GM23338 (cell line): Measurements from ENCODE around the gene EFCAB10. TPM values are rescaled to one million over a fixed set of nuclear protein-coding genes. Genes with fewer than 3 reads are reported as not detected.
A peak's percentile ranks its signal among the peaks of the same experiment; 100 is the strongest.

Experiments used
- ATAC-seq: fragments of 200-7000 bp; cut with Tn5 transposase; 3 replicates; pipeline ENCODE4 v1.9.1; 2020
- DNase-seq: peaks from one replicate; pipeline ENCODE4 v3.0.0-alpha.2; 2015; ENCODE audit warnings: low spot score
- H2AFZ ChIP-seq: fragments of 200-600 bp; sonication (generic); 2 replicates; pipeline ENCODE4 v1.8.0; 2016; ENCODE audit warnings: antibody characterized with exemption, mild to moderate bottlenecking, moderate library complexity
- H3F3A ChIP-seq: fragments of 200-600 bp; sonication (generic); replicated peaks from 2 replicates; pipeline ENCODE4 v1.8.0; 2017; ENCODE audit warnings: antibody characterized with exemption, mixed run types, low read depth
- H3K27ac ChIP-seq: fragments of 200-600 bp; sonication (generic); 2 replicates; pipeline ENCODE4 v1.6.1; 2016; ENCODE audit warnings: low read depth
- H3K27me3 ChIP-seq: fragments of 200-600 bp; sonication (generic); 2 replicates; pipeline ENCODE4 v1.8.0; 2016; ENCODE audit warnings: mild to moderate bottlenecking, mixed run types, moderate library complexity; ENCODE audit not compliant: insufficient read depth
- H3K36me3 ChIP-seq: fragments of 200-600 bp; sonication (generic); 2 replicates; pipeline ENCODE4 v1.8.0; 2016; ENCODE audit warnings: mild to moderate bottlenecking; ENCODE audit not compliant: insufficient read depth
- H3K4me1 ChIP-seq: fragments of 200-600 bp; sonication (generic); 2 replicates; pipeline ENCODE4 v1.8.0; 2016; ENCODE audit warnings: mild to moderate bottlenecking, moderate library complexity; ENCODE audit not compliant: insufficient read depth
- H3K4me2 ChIP-seq: fragments of 200-600 bp; sonication (generic); 2 replicates; pipeline ENCODE4 v1.7.1; 2017; ENCODE audit warnings: mixed run types
- H3K4me3 ChIP-seq: fragments of 200-600 bp; sonication (generic); 2 replicates; pipeline ENCODE4 v1.6.1; 2016; ENCODE audit warnings: mixed run types
- H3K79me2 ChIP-seq: fragments of 200-600 bp; sonication (generic); replicated peaks from 2 replicates; pipeline ENCODE4 v1.8.0; 2017; ENCODE audit warnings: mild to moderate bottlenecking; ENCODE audit not compliant: insufficient read depth
- H3K9me2 ChIP-seq: fragments of 200-600 bp; sonication (generic); 2 replicates; pipeline ENCODE4 v1.8.0; 2017; ENCODE audit not compliant: insufficient read depth
- H4K20me1 ChIP-seq: fragments of 200-600 bp; sonication (generic); replicated peaks from 2 replicates; pipeline ENCODE4 v1.8.0; 2017; ENCODE audit warnings: mild to moderate bottlenecking; ENCODE audit not compliant: insufficient read depth
- H3K27ac Mint-ChIP-seq: 2 replicates; pipeline ENCODE4 v1.8.0; 2020; ENCODE audit warnings: inconsistent platforms, mild to moderate bottlenecking, moderate library complexity, mixed read lengths
- H3K27me3 Mint-ChIP-seq: 3 replicates; pipeline ENCODE4 v1.8.0; 2022; ENCODE audit warnings: low read depth, mild to moderate bottlenecking, moderate library complexity, mixed read lengths, inconsistent platforms; ENCODE audit not compliant: insufficient read depth, poor library complexity
- H3K36me3 Mint-ChIP-seq: 3 replicates; pipeline ENCODE4 v1.8.0; 2021; ENCODE audit warnings: low read depth, mild to moderate bottlenecking, inconsistent platforms, moderate library complexity, mixed read lengths
- H3K4me1 Mint-ChIP-seq: 3 replicates; pipeline ENCODE4 v1.8.0; 2020; ENCODE audit warnings: mild to moderate bottlenecking, inconsistent platforms, mixed read lengths
- H3K4me3 Mint-ChIP-seq: 3 replicates; pipeline ENCODE4 v1.8.0; 2021; ENCODE audit warnings: moderate library complexity, mild to moderate bottlenecking, inconsistent platforms, mixed read lengths
- H3K9me3 Mint-ChIP-seq: 3 replicates; pipeline ENCODE4 v1.8.0; 2020; ENCODE audit warnings: moderate library complexity, mild to moderate bottlenecking, inconsistent platforms, mixed read lengths
- CREB1 ChIP-seq: fragments of 250-450 bp; sonication (Bioruptor Pico); IDR thresholded peaks from 2 replicates; pipeline ENCODE4 v1.5.0; 2020; ENCODE audit warnings: low read depth, mild to moderate bottlenecking, moderate library complexity
- CTCF ChIP-seq, 2 experiments: fragments of 200-600 bp in 1 of 2; sonication (generic) in 1 of 2; conservative IDR thresholded peaks; 2 replicates each; pipeline versions ENCODE4 v1.5.1 to v1.6.1; 2016 to 2017; ENCODE audit warnings: antibody characterized with exemption in 2 of 2, low read depth in 2 of 2, mild to moderate bottlenecking in 2 of 2, moderate library complexity in 1 of 2
- ETS1 ChIP-seq: IDR thresholded peaks from 2 replicates; pipeline ENCODE4 v1.6.1; 2016; ENCODE audit warnings: antibody characterized with exemption
- EZH2 ChIP-seq: fragments of 200-600 bp; sonication (generic); IDR thresholded peaks from one replicate; pipeline ENCODE4 v1.8.0; 2017; ENCODE audit warnings: antibody characterized with exemption, mild to moderate bottlenecking, low read depth; ENCODE audit not compliant: unreplicated experiment
- EZH2phosphoT487 ChIP-seq: fragments of 200-600 bp; sonication (generic); IDR thresholded peaks from one replicate; pipeline ENCODE4 v1.8.1; 2018; ENCODE audit warnings: antibody characterized with exemption; ENCODE audit not compliant: unreplicated experiment
- JUNB ChIP-seq: IDR thresholded peaks from one replicate; pipeline ENCODE4 v1.6.1; 2016; ENCODE audit warnings: antibody characterized with exemption; ENCODE audit not compliant: unreplicated experiment
- NANOG ChIP-seq: IDR thresholded peaks from 2 replicates; pipeline ENCODE4 v1.6.1; 2016; ENCODE audit warnings: antibody characterized with exemption, borderline replicate concordance
- POLR2AphosphoS5 ChIP-seq: IDR thresholded peaks from 2 replicates; pipeline ENCODE4 v1.6.1; 2016; ENCODE audit warnings: antibody characterized with exemption, low read depth
- ZNF114 ChIP-seq: fragments of 250-450 bp; sonication (Bioruptor Pico); IDR thresholded peaks from 2 replicates; pipeline ENCODE4 v1.5.0; 2020; ENCODE audit warnings: mild to moderate bottlenecking, moderate library complexity
- polyA plus RNA-seq: library from polyadenylated mRNA; unstranded; fragments of >200 nt; fragmentation: Nextera tagmentation; extraction: Ambion mirVana; gene quantifications from 2 replicates; pipeline ENCODE4 v1.2.1, GENCODE V29; 2016
- total RNA-seq: library from RNA; depleted of rRNA; stranded (reverse); fragments of >200 nt; shearing (Covaris generic); gene quantifications from 2 replicates; pipeline ENCODE4 v1.2.3, GENCODE V29; 2014

Gene EFCAB10
- total and polyA plus RNA-seq, 2 experiments from 2014 or later, result 4.7 to 10.3 TPM

GRCh38 chr7:105622106-105622731 lies 40.9 kb upstream of the EFCAB10 start (continued):
- no peak for TF ChIP-seq CTCF (conservative IDR thresholded peaks at IDR 0.05; ENCODE audit: low read depth in 2 of 2)
- TF ChIP-seq NANOG, result no peak
- no peak for TF ChIP-seq EZH2

GRCh38 chr7:105621617-105622016 lies 40.3 kb upstream of the EFCAB10 start:
- H3K9me3 Mint-ChIP-seq, result peaks cover 11% of the 10 kb centered on the region
- no peak overlapping the region for H2AFZ ChIP-seq
- TF ChIP-seq ETS1, result no peak
- no peak for TF ChIP-seq ZNF114 (CRISPR knock-in tag)
- TF ChIP-seq JUNB, result no peak
- TF ChIP-seq CTCF (conservative IDR thresholded peaks at IDR 0.05; ENCODE audit: low read depth in 2 of 2), result no peak
- DNase-seq (no peak), ATAC-seq (no peak)
- H3K36me3 ChIP-seq, result peaks cover 25% of the 10 kb centered on the region
- H3F3A ChIP-seq, result peaks cover 8% of the 10 kb centered on the region; the same call in 1 of the 2 replicates
- H3K27ac Mint-ChIP-seq, result peak overlapping the region; percentile 29
- H3K4me3 ChIP-seq, result no peak overlapping the region
- peak overlapping the region; percentile 66; the same call in 1 of the 2 replicates for H3K27ac ChIP-seq
- peaks cover 22% of the 10 kb centered on the region for H3K4me1 Mint-ChIP-seq
- H3K36me3 Mint-ChIP-seq, result peaks cover 98% of the 10 kb centered on the region
- no peaks in the 10 kb centered on the region for H3K27me3 ChIP-seq
- H3K4me1 ChIP-seq, result peaks cover 9% of the 10 kb centered on the region; the same call in 1 of the 2 replicates
- H3K4me3 Mint-ChIP-seq, result no peak overlapping the region
- 0 out of 2 replicates have a peak, but pooled peaks cover 8% of the 10 kb centered on the region for H4K20me1 ChIP-seq
- no peaks in the 10 kb centered on the region for H3K9me2 ChIP-seq
- peaks cover 2% of the 10 kb centered on the region for H3K27me3 Mint-ChIP-seq
- H3K4me2 ChIP-seq, result no peak overlapping the region
- peaks cover 10% of the 10 kb centered on the region for H3K79me2 ChIP-seq

GRCh38 chr7:105621176-105621575 lies 39.9 kb upstream of the EFCAB10 start:
- H3K4me3 Mint-ChIP-seq, result no peak overlapping the region; the same call in 2 of the 3 replicates
- Histone ChIP-seq H3K79me2 (peaks cover 6% of the 10 kb centered on the region), H3K27me3 (no peaks in the 10 kb centered on the region), H3K27ac (peak overlapping the region; percentile 66; the same call in 1 of the 2 replicates), H4K20me1 (0 out of 2 replicates have a peak, but pooled peaks cover 12% of the 10 kb centered on the region), H3F3A (peaks cover 9% of the 10 kb centered on the region; the same call in 1 of the 2 replicates), H2AFZ (no peak overlapping the region), H3K9me2 (no peaks in the 10 kb centered on the region), H3K4me3 (no peak overlapping the region), H3K36me3 (peaks cover 23% of the 10 kb centered on the region), H3K4me2 (no peak overlapping the region), H3K4me1 (peaks cover 9% of the 10 kb centered on the region; the same call in 1 of the 2 replicates)
- ATAC-seq, result no peak
- H3K36me3 Mint-ChIP-seq, result peaks cover 98% of the 10 kb centered on the region
- H3K27me3 Mint-ChIP-seq, result peaks cover 2% of the 10 kb centered on the region
- peaks cover 22% of the 10 kb centered on the region for H3K4me1 Mint-ChIP-seq
- no peak for TF ChIP-seq EZH2phosphoT487
- no peak for TF ChIP-seq CTCF (conservative IDR thresholded peaks at IDR 0.05; ENCODE audit: low read depth in 2 of 2)
- TF ChIP-seq CREB1 (CRISPR knock-in tag), result no peak
- TF ChIP-seq POLR2AphosphoS5, result no peak
- DNase-seq, result no peak
- H3K27ac Mint-ChIP-seq, result peak overlapping the region; percentile 29
- peaks cover 7% of the 10 kb centered on the region for H3K9me3 Mint-ChIP-seq
